ENCODE results near the gene PRKN. TPM values are rescaled to one million over a fixed set of nuclear protein-coding genes. Genes with fewer than 3 reads are reported as not detected.

PRKN gene
- total RNA-seq, 1 donor from 2014 or later = 4.9 TPM

DNA sequence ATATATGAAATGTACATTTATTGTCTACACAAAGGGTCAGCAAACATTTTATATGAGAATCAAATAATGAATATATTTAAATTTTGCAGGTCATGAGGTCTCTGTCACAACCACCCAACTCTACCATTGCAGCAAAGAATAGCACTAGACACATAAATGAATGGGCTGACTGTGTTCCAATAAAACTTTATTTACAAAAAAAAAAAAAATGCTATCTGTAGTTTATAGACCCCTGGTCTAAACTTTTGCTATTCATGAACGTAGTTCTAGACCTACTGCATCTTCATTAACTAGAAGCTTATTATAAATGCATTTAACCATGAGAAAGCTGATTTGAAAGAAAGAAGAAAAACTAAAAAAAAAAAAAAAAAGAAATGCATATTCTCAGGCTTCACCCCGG lies 842.8 kb downstream of the PRKN start:
- no peak for TF ChIP-seq POLR2A (IDR thresholded peaks at IDR 0.05)
- no peak for TF ChIP-seq POLR2AphosphoS5 (IDR thresholded peaks at IDR 0.05; ENCODE audit: insufficient read depth in 1 of 2, low read depth in 1 of 2)
- TF ChIP-seq, protein P1, sequence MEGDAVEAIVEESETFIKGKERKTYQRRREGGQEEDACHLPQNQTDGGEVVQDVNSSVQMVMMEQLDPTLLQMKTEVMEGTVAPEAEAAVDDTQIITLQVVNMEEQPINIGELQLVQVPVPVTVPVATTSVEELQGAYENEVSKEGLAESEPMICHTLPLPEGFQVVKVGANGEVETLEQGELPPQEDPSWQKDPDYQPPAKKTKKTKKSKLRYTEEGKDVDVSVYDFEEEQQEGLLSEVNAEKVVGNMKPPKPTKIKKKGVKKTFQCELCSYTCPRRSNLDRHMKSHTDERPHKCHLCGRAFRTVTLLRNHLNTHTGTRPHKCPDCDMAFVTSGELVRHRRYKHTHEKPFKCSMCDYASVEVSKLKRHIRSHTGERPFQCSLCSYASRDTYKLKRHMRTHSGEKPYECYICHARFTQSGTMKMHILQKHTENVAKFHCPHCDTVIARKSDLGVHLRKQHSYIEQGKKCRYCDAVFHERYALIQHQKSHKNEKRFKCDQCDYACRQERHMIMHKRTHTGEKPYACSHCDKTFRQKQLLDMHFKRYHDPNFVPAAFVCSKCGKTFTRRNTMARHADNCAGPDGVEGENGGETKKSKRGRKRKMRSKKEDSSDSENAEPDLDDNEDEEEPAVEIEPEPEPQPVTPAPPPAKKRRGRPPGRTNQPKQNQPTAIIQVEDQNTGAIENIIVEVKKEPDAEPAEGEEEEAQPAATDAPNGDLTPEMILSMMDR (IDR thresholded peaks at IDR 0.05) = no peak
- no peaks in the 10 kb centered on the region for H3K9me3 ChIP-seq
- H3K4me1 ChIP-seq = no peaks in the 10 kb centered on the region
- H3K4me3 ChIP-seq = no peak overlapping the region
- H3K27ac ChIP-seq = no peak overlapping the region
- H3K27me3 ChIP-seq = no peaks in the 10 kb centered on the region
- no peak for DNase-seq (ENCODE audit: extremely low spot score in 2 of 2)
- intact Hi-C loops (cut with DNase I) = no loop called here
- no peaks in the 10 kb centered on the region for H3K36me3 ChIP-seq

- intact Hi-C loops (cut with DNase I) = no loop called here
- DNase-seq (ENCODE audit: extremely low spot score in 2 of 2) = no peak
- Histone ChIP-seq H3K4me1 (no peaks in the 10 kb centered on the region), H3K9me3 (no peaks in the 10 kb centered on the region), H3K4me3 (no peak overlapping the region), H3K27me3 (no peaks in the 10 kb centered on the region), H3K36me3 (no peaks in the 10 kb centered on the region), H3K27ac (no peak overlapping the region)
- no peak for TF ChIP-seq POLR2AphosphoS5 (IDR thresholded peaks at IDR 0.05; ENCODE audit: insufficient read depth in 1 of 2, low read depth in 1 of 2)
- TF ChIP-seq POLR2A (IDR thresholded peaks at IDR 0.05) = no peak
- TF ChIP-seq, protein P1 (IDR thresholded peaks at IDR 0.05) = no peak
Observed at GRCh38 chr6:161882196-161882765, 845.3 kb downstream of the PRKN start.

DNA sequence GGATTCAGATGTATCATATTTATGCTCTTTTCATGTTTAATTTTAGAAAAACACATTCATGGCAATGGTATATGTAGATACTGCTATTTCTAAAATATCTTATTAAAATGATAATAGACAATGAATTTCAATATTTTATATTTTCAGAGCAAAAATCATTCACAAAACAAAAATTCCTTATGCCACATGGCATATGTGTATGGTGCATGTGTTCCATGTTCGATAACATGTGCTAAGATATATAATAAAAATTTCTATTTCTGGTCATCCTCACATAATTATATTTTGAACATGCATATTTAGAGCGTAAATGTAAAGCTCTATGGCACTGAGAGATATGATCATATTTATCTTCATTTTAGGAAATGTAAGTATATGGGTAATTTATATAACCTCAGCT lies 847.5 kb downstream of the PRKN start:
- no peaks in the 10 kb centered on the region for H3K27me3 ChIP-seq
- TF ChIP-seq POLR2A (IDR thresholded peaks at IDR 0.05) = no peak
- TF ChIP-seq, protein P1 (IDR thresholded peaks at IDR 0.05) = no peak
- TF ChIP-seq POLR2AphosphoS5 (IDR thresholded peaks at IDR 0.05; ENCODE audit: insufficient read depth in 1 of 2, low read depth in 1 of 2) = no peak
- no peak for DNase-seq (ENCODE audit: extremely low spot score in 2 of 2)
- no peaks in the 10 kb centered on the region for H3K4me1 ChIP-seq
- H3K9me3 ChIP-seq = no peaks in the 10 kb centered on the region
- no peak overlapping the region for H3K27ac ChIP-seq
- intact Hi-C loops (cut with DNase I) = no loop called here
- no peaks in the 10 kb centered on the region for H3K36me3 ChIP-seq
- H3K4me3 ChIP-seq = no peak overlapping the region

GRCh38 chr6:161876231-161876630 lies 851.3 kb downstream of the PRKN start:
- H3K4me3 ChIP-seq = no peak overlapping the region
- no peak overlapping the region for H3K27ac ChIP-seq
- H3K27me3 ChIP-seq = no peaks in the 10 kb centered on the region
- no peaks in the 10 kb centered on the region for H3K9me3 ChIP-seq
- intact Hi-C loops (cut with DNase I) = no loop called here
- DNase-seq (ENCODE audit: extremely low spot score in 2 of 2) = no peak
- no peaks in the 10 kb centered on the region for H3K4me1 ChIP-seq
- H3K36me3 ChIP-seq = no peaks in the 10 kb centered on the region
- TF ChIP-seq POLR2A (IDR thresholded peaks at IDR 0.05) (no peak), POLR2AphosphoS5 (IDR thresholded peaks at IDR 0.05; ENCODE audit: insufficient read depth in 1 of 2, low read depth in 1 of 2) (no peak)
- TF ChIP-seq, protein P1 (IDR thresholded peaks at IDR 0.05) = no peak

DNA sequence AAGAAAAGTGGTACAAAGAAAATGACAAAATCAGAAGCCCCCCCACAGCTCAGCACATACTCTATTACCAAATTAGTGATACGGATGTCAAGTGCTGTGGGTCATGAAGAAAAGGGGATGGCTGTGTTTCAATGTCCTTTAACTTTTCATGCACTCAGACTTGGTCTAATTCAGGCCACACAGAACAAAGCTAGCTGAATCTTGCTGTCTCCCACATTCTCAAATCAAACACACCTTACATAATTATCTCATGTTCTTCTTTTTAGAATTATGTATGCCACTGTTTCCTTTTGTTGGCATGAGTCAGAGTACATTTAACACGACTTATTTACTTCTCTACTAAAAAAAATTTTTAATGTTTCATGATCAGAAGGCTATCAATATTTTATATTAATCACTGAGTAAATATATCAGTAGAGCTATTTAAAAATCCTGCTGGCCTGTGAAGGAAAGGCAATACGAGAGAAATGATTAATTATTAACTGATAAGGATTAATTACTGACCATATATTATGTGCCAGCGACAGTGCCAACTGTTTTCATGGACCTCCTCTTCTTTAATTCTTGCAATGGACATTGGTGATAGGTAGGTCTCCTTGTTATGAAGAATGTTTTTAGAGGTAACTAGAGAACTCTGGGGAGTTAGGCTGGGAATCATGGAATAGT lies 857.2 kb downstream of the PRKN start:
- no peak for DNase-seq (ENCODE audit: extremely low spot score in 2 of 2)
- TF ChIP-seq POLR2A (IDR thresholded peaks at IDR 0.05) (no peak), POLR2AphosphoS5 (IDR thresholded peaks at IDR 0.05; ENCODE audit: insufficient read depth in 1 of 2, low read depth in 1 of 2) (no peak)
- TF ChIP-seq, protein P1 (IDR thresholded peaks at IDR 0.05) = no peak
- Histone ChIP-seq H3K9me3 (no peaks in the 10 kb centered on the region), H3K27ac (no peak overlapping the region), H3K36me3 (no peaks in the 10 kb centered on the region), H3K27me3 (no peaks in the 10 kb centered on the region), H3K4me3 (no peak overlapping the region), H3K4me1 (no peaks in the 10 kb centered on the region)
- intact Hi-C loops (cut with DNase I) = no loop called here
